HG02938 (cell line): Measurements from ENCODE around the gene DLG5.

Experiments used
- ATAC-seq: cut with Tn5 transposase; IDR thresholded peaks from one replicate; pipeline ENCODE4 v1.9.1; 2021; ENCODE audit warnings: mild to moderate bottlenecking, moderate library complexity; ENCODE audit not compliant: unreplicated experiment

The DLG5 gene

DNA sequence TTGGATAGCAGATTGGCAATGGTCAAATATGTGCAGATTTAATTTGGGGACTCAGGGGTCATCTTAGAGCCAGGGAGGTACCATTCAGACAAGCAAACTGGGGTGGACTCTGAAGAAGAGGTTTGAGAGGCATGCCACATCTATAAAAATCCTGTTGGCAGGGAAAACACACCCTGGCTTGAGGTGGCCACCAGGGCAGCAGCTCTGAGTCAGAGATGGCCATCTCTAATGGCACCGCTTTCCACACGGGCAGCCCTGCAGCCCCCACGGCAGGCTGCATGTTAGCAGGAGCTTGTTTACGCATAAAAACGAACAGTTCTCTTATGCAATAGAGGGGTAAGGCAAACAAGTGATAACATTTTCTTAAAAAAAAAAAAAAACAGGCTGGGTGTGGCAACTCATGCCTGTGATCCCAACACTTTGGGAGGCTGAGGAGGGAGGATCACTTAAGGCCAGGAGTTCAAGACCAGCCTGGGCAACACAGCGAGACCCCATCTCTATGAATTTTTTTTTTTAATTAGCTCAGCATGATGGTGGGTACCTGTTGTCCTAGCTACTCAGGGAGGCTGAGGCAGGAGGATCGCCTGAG is 14.9 kb downstream of the DLG5 start:
- no peak for ATAC-seq

GRCh38 chr10:77910524-77911145 is 15.9 kb downstream of the DLG5 start:
- no peak for ATAC-seq

GRCh38 chr10:77909749-77910375 is 16.7 kb downstream of the DLG5 start:
- ATAC-seq: no peak

- ATAC-seq: no peak
Measured at GRCh38 chr10:77909021-77909748, 17.4 kb downstream of the DLG5 start.

DNA sequence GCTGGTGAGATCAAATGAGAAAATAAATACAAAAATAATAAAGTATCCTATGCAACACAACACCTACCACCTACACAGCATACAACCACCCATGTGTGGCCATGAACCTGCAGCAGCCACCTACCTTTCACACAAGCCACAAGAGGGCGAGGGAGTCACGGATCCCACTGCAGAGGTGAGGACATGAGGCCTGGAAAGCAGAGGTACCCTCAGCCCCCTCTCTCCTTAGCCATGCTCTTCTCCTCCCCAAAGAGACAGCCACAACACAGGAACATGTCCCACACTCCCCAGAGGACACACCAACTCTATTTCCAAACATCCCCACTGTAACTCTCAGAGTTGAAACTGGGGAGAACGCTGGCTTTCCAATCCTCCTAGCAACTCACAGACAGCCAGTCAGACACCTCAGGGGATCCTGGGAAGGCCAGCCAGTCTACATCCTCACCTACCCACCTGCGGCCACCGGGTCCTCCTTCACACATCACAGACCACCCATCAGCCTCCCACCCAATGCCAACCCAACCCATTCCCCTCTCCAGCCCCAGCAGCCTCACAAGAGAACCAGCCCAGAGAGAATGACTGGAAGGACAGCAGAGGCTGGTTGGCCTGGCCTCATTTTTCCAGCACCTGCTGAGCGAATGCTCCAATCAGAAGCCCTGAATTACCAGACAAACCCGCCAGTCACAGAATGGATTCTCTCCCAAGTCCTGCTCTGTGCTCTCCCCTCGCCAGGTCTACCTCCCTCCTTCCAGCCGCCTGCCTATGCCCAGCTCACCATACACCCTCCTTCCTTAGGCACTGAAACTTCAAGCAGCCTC is 18.4 kb downstream of the DLG5 start:
- no peak for ATAC-seq

DNA sequence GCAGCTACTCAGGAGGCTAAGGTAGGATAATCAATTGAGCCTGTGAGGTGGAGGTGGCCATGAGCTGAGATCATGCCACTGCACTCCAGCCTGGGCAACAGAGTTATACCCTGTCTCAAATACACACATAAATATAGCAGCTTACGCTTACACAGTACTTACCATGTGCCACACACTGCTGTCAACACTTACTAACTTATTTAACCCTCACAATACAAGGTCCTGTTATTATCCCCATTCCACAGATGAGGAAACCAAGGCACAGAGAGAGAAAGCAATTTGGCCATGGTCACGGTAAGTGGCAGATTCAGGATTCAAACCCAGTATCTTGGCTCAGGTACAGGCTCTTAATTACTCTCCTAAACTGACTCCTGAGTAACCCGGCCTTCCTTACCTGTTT is 19.1 kb downstream of the DLG5 start:
- no peak for ATAC-seq

GRCh38 chr10:77906951-77907421 is 19.6 kb downstream of the DLG5 start:
- ATAC-seq: no peak

DNA sequence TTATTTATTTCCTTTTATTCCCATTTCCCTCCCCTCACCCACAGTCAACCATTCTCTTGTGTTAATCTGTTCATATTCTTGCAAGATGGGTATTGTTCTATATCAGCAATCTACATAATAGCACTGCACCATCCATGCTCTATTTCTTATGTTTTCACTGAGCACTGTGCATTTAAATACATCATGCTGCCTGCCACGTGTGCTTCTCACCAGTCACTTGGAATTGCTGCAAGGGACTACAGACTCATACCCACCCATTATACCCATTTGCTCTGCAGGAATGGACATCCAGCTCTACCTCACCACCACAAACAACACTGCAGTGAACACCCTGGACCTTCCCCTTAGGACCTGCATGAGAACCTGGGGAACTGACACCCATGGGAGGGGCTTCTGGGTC is 20.8 kb downstream of the DLG5 start:
- ATAC-seq: no peak

DNA sequence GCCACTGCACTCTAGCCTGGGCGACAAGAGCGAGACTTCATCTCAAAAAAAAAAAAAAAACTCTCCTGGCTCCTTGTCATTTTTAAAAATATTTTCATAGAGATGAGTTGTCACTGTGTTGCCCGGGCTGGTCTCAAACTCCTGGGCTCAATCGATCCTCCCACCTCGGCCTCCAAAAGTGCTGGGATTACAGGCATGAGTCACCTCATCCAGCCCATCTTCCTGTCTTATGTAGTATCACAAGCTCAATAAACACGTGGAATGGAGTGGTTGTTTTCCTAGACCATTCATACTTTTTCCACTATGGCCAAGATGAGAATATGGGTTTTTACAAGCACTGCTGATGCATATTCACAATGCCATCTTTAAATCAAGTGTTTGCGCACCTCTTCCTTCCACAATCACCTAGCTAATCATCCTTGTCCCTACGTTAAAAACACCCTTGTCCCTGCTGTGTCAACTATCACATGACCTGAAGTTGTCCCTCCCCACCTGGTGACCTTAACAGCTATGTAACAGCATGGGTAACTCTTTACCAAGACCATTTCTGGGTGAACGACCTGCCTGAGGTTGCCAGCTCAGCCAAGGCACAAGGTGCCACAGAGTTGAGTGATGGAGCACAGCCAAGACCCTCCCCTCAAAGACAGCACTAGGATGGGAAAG is 21.3 kb downstream of the DLG5 start:
- no peak for ATAC-seq

- ATAC-seq: no peak
Measured at GRCh38 chr10:77904100-77904840, 22.3 kb downstream of the DLG5 start.

DNA sequence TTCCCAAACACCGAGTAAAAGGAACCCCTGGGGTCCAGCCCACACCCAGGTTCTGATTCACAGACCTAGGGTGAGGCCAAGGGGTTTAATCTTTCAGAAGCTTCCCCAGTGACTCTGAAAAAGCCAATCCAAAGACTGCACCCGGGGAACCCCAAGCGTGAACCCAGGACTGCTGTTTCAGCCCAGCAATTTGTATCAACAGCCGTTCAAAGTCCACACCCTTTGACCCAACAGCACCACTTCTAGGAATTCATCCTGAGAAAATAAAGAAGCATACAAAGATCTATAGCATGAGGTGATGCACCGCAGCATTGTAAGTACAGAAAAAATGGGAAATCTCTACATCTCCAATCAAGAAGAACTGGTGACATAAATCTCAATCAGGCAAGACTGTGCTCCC is 24.4 kb downstream of the DLG5 start:
- ATAC-seq: no peak

- ATAC-seq: no peak
Measured at GRCh38 chr10:77901743-77902142, 24.8 kb downstream of the DLG5 start.

DNA sequence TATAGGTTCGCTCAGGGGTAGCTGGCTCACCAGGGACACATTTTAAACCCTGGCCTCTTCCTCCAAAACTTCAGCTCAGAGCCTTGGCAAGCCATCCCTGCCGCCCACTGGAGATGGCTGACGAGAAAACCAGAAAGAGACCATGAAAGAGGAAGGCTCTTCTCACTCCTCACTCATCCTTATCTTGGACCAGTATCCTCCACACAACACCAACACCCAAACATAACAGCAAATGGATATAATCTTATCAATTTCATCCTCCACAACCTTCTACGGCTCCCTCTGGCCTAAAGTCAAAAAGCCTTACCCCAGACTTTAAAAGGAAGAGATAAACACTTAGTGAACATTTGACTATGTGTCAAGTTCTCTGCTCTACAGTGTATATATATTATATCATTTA is 26.9 kb downstream of the DLG5 start:
- no peak for ATAC-seq

DNA sequence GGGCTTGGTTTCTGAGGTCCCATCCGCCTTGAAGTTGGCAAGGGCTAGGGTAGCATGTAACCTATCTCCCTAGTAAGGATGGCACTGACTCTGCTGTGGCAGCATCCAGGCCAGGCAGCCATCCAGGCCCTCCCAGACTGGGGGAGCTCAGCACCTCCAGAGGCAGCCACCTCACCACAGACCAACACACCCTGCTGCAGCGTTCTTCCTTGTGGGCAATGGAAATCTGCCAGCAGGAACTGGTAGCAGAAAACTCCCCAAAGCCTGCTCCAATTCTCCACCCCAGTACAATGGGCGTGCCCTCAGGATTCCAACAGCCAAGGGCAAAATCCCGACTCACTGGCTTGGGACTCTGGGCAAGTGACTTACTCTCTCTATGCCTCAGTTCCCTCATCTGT is 27.5 kb downstream of the DLG5 start:
- ATAC-seq: no peak

DNA sequence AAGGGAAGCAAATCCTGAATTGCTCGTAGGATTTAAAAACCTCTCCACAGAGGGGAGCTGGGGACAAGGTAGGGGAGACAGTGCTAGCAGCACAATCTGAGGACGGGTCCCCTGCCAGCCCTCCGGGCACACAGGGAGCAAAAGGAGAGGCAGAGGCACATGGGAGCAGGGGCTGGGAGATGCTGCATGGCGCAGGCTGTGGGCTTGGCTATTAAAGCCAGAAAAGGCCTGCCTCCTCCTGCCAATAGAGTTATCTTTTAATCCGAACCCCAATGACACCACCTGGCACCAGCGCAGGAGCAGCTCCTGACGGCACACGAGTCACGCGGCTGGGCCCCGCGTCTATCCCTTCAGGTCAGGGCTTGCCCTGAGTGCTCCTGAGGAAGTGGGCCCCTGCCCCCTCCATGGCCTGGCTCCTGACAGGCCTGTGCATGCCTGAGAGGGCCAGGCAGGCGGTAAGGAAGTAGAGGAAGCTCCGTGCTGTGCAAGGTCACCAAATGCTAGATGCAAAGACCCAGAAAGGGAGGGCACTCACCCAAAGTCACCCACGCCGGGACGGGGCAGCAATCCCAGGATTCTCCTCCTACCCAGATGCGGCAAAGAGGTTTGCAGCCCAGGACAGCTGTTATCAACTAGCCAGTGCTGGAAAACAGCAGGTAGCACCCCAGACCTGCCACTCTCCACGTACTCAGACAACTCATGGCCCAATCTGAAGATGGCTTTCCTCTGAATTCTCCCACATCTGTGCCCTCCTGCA is 28.1 kb downstream of the DLG5 start:
- ATAC-seq: no peak

DNA sequence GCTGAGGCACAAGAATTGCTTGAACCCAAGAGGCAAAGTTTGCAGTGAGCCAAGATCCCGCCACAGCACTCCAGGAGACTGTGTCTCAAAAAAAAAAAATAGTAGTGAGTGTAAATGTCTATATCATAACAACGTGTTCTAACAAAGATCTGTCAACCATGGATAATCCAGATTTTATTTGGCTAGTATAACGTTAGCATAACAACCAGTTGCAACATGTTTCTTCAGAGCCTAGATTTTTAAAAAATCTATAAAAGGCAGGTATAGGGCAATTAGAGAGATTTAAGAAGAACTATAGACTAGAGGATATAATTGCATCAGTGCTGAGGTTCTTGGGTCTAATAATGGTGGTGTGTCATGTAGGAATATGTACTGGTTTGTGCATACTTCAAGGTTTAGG is 30.5 kb downstream of the DLG5 start:
- ATAC-seq: no peak

GRCh38 chr10:77894058-77894457 is 32.5 kb downstream of the DLG5 start:
- no peak for ATAC-seq

DNA sequence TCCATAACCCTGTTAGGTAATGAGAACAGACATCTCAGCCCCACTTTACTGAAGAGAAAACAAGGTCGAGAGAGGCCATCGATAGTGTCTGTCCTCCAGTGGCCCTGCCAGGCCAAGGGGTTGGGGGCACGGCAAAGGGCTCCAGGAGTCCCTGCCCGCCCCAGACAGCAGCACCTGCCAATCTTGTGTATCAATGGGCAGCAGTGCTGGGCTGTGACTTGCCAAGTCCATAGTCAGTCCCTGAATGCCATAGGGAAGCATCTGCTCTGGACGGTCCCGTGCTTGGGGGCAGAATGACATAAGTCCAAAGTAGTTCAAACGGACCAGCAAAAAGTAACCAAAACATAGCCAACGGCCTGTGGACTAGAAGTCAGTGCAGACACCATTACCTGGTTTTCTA is 33.2 kb downstream of the DLG5 start:
- no peak for ATAC-seq

DNA sequence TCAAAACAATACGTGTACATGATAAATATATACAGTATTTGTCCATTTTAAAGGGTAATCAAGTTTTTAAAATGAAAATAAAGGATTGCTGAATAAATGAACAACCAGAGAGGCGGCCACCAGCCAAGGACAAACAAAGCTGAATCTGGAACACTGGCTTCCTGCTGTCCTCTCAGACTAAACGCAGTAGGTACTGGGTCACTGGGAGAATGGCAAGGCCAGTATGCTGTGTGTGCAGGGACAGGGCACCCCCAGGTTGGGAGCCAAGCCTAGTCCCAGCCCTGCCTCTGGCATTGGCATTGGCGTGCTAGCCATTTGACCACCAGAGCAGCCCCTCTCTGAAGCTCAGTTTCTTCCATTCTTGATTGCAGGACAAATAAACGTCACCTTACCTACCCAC is 33.8 kb downstream of the DLG5 start:
- ATAC-seq: no peak
